ENCODE measurements around the gene RBCK1. TPM values are rescaled to one million over a fixed set of nuclear protein-coding genes. Genes with fewer than 3 reads are reported as not detected.

RBCK1 gene
- total and polyA plus RNA-seq, 9 of the 15 experiments (the other 6 are each of a cell fraction or from before 2014, with no cell fraction given): 5.9 to 59.3 (median 26.5) TPM

- TF ChIP-seq ZNF316 (IDR thresholded peaks at IDR 0.05) (peak; percentile 77), NBN (IDR thresholded peaks at IDR 0.05; ENCODE audit: low read depth) (peak; percentile 52; the same call in 1 of the 2 replicates), BRD9 (IDR thresholded peaks at IDR 0.05; ENCODE audit: low read depth, partially characterized antibody) (no peak), STAT5A (IDR thresholded peaks at IDR 0.05; ENCODE audit: borderline replicate concordance, low read length) (peak; percentile 48; the same call in 1 of the 2 replicates), ATF6 (CRISPR knock-in tag; IDR thresholded peaks at IDR 0.05) (no peak), ZBED1 (IDR thresholded peaks at IDR 0.05) (no peak), ZMIZ1 (IDR thresholded peaks at IDR 0.05; ENCODE audit: low read depth in 2 of 2, low read length in 2 of 2) (no peak), THRAP3 (IDR thresholded peaks at IDR 0.05; ENCODE audit: borderline replicate concordance) (no peak), RBM17 (IDR thresholded peaks at IDR 0.05; ENCODE audit: borderline replicate concordance, low read depth, low read length) (no peak), EP300 (IDR thresholded peaks at IDR 0.05; ENCODE audit: low read length) (peak; percentile 70; the same call in 1 of the 2 replicates), SIRT6 (IDR thresholded peaks at IDR 0.05; ENCODE audit: low read depth, low read length) (no peak), ZFP30 (CRISPR knock-in tag; IDR thresholded peaks at IDR 0.05; ENCODE audit: borderline replicate concordance) (no peak), HDAC3 (IDR thresholded peaks at IDR 0.05; ENCODE audit: borderline replicate concordance, partially characterized antibody) (peak; percentile 62), SOX6 (IDR thresholded peaks at IDR 0.05) (peak; percentile 58; the same call in 1 of the 2 replicates), ZBTB17 (CRISPR knock-in tag; IDR thresholded peaks at IDR 0.05) (no peak), ZFP1 (CRISPR knock-in tag; IDR thresholded peaks at IDR 0.05) (no peak), RBM34 (IDR thresholded peaks at IDR 0.05; ENCODE audit: borderline replicate concordance, insufficient read depth, low read length) (no peak), PRPF4 (IDR thresholded peaks at IDR 0.05; ENCODE audit: insufficient read depth, low read depth, low read length, poor library complexity, severe bottlenecking) (no peak), BRF2 (IDR thresholded peaks at IDR 0.05; ENCODE audit: borderline replicate concordance, insufficient read depth, insufficient read length) (no peak), POLR3G (IDR thresholded peaks at IDR 0.05; ENCODE audit: extremely low read depth, insufficient read length, insufficient replicate concordance) (no peak), HNRNPUL1 (IDR thresholded peaks at IDR 0.05; ENCODE audit: low read length) (no peak), ETS2 (tag; IDR thresholded peaks at IDR 0.05; ENCODE audit: borderline replicate concordance, poor library complexity, severe bottlenecking) (no peak)
These were observed 7.8 kb downstream of the RBCK1 start (continued) for GRCh38 chr20:415820-416322.
